Measurements from ENCODE around the gene RNF214.
"Not testable (repeated sequence)": the region's sequence is repeated elsewhere in the genome, so short reads cannot be mapped to it uniquely, and the experiment has no call there.

RNF214 gene

DNA sequence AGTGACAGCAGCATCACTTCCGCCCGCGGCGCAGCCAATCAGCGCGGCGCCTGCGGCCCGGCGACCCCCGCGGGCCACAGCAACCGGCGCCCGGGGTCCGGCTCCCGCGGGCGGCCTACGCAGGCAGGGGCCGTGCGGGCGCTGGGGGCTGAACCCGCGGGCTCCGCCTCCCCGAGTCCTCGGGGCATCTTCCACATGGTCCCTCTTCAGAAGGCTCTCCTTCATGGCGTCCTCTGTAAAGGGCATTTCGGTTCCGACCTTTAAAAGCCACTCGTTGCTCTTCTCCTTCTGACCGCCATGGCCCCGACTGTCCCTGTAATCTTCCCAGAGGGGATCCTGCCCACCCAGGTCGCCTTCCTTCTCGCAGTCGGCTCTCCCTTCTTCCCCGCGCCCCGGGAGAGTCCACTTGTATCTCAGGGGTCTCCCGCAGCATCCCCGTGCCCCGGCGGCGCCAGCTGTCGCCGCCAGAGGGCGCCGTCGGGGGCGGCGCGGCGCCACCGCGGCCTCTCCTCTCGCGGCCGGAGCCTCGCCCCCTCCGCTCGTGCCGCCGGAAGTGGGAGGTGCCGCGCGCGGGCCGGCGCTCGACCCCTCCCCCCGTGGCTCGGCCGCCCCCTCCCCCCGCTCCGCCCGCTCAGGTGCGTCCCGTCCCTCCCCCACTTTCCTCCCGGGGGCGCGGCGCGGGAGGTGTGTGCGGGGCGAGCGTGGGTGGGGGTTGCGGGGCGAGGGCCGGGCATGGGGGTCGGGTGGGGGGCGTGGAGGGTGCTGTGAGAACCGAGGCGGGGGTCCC lies at the start of gene RNF214:
Gene RNF214 (plus strand): TSS at position 580 of the 787 bp plus-strand sequence. CDS start 1,602 bp downstream, outside the sequence.
- peak within 1 kb of the TSS; percentile 89 for H3K4me3 ChIP-seq (ENCODE audit: low read depth, low read length)

DNA sequence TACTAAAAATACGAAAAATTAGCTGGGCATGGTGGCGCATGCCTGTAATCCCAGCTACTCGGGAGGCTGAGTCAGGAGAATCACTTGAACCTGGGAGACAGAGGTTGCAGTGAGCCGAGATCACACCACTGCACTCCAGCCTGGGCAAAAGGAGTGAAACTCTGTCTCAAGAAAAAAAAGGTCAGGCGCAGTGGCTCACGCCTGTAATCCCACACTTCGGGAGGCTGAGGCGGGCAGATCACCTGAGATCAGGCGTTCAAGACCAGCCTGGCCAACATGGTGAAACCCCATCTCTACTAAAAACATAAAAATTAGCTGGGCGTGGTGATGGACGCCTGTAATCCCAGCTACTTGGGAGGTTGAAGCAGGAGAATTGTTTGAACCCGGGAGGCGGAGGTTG lies 49.3 kb upstream of the RNF214 start:
- H3K4me3 ChIP-seq (ENCODE audit: low read depth, low read length) = not testable (repeated sequence)

DNA sequence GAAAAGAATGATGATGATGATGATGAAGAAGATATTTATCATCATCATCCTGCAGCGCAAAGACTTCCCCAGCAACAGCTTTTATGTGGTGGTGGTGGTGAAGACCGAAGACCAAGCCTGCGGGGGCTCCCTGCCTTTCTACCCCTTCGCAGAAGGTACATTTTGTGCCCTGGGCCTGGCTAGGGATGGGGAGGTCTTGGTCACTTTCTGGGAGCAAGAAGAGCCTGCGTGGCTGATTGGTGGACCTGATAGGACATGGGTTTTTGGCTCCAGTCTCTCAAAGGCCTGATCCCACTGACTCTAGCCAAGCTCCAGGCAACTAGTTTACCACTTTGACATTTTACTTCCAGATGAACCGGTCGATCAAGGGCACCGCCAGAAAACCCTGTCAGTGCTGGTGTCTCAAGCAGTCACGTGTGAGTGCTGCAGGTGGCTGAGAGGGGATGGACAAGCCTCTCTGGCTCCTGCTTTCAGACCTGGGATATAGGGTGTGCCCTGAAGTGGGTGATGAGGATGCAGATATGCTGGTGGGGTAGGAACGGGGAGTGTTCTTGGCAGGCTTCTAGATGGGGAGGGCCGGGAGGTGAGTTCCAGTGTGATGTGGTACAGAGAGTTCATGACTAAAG lies 48.6 kb upstream of the RNF214 start:
- H3K4me3 ChIP-seq (ENCODE audit: low read depth, low read length) = no peak overlapping the region

DNA sequence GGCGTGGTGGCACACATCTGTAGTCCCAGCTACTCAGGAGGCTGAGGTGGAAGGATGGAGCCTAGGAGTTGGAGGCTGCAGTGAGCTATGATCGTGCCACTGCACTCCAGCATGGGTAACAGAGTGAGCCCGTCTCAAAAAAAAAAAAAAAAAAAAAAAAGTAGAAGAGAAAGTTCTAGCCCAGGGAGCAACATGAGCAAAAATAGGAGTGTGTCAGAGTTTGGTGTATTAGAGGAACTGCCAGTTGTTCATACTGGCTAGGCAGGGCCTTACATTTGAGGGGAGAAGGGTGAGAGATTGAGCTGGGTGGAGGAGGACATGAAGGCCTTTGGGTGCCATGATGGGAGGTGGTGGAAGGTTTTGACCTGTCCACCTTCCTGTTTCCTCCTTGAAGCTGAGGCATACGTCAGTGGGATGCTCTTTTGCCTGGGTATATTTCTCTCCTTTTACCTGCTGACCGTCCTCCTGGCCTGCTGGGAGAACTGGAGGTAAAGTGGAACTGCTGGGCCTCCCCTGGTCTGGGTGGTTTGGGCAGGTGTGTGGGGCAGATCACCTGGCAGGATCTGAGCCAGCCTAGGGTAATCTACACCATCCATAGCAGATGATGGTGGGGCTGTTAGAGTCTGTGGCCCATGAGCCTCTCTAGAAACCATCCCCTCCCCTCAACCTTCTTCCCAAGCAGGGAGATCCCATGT lies 46.6 kb upstream of the RNF214 start:
- no peak overlapping the region for H3K4me3 ChIP-seq (ENCODE audit: low read depth, low read length)

DNA sequence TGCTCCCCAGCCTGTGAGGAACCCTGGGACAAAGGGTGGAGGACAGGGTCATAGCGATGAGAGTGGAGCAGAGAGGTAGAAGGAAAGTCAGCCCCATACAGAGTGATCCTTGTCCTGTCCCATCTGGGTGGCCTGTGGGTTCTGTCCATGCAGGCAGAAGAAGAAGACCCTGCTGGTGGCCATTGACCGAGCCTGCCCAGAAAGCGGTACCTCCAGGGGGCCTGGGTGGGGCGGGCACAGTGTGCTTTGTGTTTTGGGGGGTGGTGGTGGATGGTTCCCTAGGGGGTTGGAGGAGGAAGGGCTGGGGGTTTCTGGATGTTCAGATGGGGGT lies 46.1 kb upstream of the RNF214 start:
- H3K4me3 ChIP-seq (ENCODE audit: low read depth, low read length) = no peak overlapping the region

DNA sequence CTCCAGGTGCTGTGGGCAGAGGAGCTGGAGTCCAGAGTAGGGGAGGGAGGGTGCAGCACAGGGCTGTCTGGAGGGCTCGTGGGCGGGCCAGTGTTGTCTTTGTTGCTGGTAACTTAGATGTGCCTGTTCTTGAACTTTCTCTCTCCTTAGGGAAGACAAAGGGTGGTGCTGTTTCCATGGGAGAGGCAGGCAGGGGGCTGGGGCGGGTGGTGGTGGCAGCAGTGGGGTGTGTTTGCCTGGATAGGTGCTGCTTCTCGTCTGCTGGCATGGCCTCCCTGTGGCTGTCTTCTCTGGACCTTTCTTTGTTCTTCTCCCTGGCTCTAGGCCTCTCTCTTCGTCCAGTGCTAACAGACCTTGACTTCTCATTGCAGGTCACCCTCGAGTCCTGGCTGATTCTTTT lies 45.5 kb upstream of the RNF214 start:
- H3K4me3 ChIP-seq (ENCODE audit: low read depth, low read length) = no peak overlapping the region

DNA sequence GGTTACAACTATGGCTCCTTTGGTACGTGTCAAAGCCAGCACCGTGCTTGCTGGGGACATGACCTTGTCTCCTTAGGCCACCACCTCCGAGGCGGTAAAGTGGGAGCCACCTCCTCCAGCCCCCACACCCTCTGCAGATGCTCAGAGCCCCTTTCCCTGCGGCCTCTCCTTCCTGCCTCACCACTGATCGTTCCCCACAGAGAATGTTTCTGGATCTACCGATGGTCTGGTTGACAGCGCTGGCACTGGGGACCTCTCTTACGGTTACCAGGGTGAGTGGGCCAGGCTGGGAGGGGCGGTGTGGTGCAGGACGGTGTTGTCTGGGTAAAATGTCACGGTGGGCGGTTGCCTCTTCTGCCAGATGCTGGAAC lies 45.1 kb upstream of the RNF214 start:
- H3K4me3 ChIP-seq (ENCODE audit: low read depth, low read length) = no peak overlapping the region

DNA sequence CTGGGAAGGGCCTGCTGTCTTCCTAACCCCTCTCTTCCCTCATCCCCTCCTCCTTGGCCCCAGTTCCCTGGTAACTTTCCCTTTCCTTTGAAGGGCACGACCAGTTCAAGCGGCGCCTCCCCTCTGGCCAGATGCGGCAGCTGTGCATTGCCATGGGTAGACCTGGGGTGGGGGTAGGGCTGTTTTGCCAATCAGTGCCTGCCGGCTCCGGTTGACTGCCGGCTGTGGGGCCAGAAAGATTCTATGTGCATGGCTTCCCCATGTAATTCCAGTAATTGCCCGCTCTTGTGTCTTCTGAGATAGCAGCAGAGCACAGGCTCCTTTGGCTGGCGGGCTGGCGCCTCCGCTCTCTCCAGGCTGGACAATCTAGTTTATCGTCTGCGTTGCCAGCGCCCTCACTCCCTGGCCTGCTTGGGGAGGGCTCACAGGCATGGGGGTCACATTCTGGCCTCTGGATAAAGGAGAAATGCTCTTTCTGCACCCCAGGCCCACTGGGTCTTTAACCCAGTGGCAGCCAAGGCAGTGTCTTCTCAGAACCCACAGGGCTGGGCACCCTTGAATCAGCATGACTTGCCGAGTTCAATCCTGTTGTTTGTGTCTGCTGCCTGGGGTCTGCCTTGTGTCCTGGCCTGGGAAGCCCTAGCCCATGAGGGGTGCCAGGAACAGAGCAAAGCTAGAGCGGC lies 44.5 kb upstream of the RNF214 start:
- no peak overlapping the region for H3K4me3 ChIP-seq (ENCODE audit: low read depth, low read length)

DNA sequence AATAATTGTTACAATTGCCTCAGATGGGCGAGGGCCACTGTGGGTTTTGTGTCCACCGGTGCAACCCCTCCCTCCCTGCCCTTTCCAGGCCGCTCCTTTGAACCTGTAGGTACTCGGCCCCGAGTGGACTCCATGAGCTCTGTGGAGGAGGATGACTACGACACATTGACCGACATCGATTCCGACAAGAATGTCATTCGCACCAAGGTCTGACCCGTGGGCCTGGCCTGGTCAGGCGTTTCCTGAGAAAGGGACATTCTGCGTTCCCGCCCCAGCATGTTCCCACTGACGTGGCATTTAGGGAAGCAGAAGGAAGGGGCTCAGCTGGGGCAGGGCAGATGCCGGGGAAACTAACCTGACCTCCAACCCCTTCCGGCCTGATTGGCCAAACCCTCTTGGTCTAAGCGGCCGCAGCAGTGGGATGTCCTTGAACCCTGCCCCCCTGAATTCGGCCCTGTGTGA lies 43.8 kb upstream of the RNF214 start:
- no peak overlapping the region for H3K4me3 ChIP-seq (ENCODE audit: low read depth, low read length)

DNA sequence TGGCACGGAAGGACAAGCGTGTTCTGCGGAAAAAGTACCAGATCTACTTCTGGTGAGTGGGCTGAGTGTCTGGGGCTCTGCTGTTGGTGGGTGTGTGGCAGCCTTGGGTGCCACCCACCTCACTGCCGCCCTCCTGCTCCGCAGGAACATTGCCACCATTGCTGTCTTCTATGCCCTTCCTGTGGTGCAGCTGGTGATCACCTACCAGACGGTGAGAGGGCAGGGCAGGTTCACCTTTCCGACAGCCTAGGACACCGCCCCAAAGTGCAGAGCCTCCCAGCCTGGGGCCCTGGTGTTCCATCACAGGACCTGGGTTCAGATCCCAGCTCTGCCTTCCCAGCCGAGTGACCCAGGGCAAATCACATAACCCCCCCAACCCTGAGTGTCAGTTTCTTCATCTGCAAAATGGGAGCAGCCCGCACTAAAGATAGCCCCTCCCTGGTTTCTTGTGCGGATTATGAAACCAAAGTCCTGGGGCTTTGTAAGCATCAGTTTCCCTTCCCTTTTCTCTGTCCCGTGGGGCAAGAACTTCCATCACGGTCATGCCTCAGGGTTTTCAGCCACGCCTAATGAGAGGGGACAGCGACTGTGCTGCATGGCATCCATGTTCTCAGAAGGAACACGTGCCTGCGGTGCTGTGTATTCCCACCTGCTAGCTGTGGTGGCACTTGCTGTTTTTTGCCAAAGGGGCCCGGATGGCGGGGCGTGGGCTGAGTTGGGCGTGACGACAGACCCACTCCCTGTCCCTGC lies 43.1 kb upstream of the RNF214 start:
- H3K4me3 ChIP-seq (ENCODE audit: low read depth, low read length) = no peak overlapping the region

DNA sequence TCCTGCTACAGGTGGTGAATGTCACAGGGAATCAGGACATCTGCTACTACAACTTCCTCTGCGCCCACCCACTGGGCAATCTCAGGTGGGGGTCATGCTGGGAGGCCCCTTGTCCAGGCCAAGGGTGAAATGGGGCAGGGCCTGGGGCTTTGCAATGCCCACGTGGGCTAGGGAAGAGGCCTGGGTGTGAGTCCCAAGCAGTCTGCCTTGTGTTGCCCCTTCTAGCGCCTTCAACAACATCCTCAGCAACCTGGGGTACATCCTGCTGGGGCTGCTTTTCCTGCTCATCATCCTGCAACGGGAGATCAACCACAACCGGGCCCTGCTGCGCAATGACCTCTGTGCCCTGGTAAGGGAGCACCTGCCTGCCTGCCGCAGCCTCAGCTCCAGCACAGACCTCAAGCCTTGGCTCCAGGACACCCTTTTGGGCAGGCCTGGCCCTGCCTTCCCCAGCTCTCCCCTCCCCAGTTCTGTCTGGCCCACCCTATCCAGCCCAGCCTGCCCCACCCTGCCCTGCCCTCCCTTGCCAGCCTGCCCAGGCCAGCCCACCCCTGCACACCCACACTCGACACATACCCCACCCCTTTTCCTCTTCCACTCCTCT lies 42.4 kb upstream of the RNF214 start:
- no peak overlapping the region for H3K4me3 ChIP-seq (ENCODE audit: low read depth, low read length)

DNA sequence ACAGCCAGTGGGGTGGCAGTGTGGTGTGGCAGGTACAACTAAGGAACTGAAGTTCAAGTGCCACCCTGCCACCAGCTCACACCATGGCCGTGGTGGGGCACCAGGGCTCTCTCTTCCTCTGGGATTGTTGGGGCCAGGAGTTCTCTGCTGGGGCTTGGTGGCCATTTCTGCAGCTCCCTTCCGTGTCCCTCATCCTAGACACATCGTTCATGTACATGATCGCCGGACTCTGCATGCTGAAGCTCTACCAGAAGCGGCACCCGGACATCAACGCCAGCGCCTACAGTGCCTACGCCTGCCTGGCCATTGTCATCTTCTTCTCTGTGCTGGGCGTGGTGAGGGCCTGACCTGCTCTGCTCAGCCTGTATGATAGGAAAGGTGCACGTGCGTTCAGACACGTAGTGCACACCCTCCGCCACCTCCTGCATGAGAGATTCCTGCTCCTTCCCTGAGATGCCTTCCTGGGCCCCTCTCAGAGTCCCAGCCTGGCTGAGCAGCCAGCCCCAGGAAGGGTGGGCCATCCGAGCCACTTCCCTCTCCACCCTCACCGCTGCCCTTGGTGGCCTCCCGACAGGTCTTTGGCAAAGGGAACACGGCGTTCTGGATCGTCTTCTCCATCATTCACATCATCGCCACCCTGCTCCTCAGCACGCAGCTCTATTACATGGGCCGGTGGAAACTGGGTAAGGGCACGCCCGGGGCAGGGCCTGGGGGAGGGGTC lies 40.6 kb upstream of the RNF214 start:
- H3K4me3 ChIP-seq (ENCODE audit: low read depth, low read length) = no peak overlapping the region

DNA sequence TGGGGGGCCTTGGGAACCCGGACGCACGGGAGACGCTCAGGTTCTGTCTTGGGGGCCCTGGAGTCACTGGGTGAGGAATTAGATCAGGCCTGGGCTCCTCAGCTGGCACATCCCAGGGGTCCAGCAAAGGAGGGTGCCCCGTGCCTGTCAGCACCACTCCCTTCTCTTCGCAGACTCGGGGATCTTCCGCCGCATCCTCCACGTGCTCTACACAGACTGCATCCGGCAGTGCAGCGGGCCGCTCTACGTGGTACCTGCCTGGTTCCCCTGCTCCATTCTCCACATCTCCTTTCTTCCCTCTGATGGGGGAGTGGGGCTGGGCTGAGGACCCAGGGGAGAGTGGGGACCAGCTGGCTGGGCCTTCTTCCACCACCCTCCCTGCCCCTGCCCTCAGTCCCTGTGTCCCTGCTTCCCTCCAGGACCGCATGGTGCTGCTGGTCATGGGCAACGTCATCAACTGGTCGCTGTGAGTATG lies 40.0 kb upstream of the RNF214 start:
- no peak overlapping the region for H3K4me3 ChIP-seq (ENCODE audit: low read depth, low read length)

DNA sequence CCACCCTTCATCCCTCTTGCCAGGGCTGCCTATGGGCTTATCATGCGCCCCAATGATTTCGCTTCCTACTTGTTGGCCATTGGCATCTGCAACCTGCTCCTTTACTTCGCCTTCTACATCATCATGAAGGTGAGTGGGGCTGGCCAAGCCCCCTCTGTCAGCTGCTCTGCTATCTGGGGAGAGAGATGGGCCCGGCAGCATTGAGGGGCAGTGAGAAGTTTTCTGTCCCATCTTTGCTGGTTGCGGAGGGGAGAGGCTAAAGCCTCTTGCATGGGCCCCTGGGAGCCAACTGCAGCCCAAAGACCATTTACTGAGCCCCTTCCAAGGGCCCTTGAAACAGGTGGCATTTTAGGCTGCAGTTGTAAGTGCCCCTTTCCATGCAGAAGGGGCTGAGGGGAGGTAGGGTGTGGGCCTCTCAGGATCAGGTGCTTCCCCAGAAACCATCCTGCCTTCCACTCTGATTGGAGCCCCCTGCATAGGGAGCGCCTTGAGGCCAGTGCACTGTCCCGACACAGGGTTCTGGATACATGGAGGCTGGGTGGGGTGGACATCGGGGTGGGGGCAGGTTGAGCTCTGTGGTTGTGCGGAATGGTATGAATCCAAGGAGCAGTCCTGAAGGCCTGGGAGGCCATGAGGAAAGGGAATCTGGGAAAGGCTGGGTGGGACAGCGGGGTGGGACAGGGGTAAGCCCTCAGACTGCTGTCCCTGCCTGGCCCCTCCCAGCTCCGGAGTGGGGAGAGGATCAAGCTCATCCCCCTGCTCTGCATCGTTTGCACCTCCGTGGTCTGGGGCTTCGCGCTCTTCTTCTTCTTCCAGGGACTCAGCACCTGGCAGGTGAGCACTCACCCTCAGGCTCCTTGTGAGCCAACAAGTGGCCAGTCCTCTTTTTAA lies 39.1 kb upstream of the RNF214 start:
- no peak overlapping the region for H3K4me3 ChIP-seq (ENCODE audit: low read depth, low read length)

DNA sequence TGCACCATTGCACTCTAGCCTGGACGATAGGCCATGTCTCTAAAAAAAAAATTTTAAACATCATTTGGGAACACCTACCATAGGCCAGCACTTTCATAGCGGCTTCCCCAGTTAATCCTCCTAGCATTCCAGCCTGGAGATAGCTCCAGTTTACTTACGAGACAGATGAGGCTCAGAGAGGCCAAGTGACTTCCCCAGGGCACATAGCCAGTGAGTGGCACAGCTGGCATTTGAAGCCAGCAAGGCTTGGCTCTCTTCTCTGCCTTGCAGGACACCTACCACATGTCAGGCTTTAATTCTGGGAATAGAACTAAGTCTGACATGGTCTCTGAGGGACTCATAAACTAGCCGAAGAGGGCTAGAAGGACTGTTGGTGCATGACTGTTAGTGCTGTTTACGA lies 38.2 kb upstream of the RNF214 start:
- H3K4me3 ChIP-seq (ENCODE audit: low read depth, low read length) = no peak overlapping the region

DNA sequence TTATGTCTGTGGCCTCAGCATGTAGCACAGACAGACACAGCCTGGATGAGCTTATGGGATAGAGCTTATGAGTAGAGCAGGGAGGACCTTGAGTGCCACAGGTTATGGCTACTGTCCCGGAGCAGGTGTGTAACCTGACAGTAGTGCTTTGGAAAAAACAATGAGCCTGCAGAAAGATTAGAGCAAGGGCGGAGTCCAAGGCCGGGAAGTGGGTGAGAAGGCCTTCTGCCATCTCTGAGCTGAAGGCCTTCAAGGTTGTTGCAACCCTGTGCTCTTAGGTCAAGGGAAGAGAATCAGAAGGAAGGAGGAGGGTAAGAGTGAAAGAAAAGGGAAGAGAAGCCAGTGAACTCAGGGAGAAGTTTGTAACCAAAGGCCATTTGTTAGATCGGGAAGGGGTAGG lies 37.2 kb upstream of the RNF214 start:
- H3K4me3 ChIP-seq (ENCODE audit: low read depth, low read length) = no peak overlapping the region

DNA sequence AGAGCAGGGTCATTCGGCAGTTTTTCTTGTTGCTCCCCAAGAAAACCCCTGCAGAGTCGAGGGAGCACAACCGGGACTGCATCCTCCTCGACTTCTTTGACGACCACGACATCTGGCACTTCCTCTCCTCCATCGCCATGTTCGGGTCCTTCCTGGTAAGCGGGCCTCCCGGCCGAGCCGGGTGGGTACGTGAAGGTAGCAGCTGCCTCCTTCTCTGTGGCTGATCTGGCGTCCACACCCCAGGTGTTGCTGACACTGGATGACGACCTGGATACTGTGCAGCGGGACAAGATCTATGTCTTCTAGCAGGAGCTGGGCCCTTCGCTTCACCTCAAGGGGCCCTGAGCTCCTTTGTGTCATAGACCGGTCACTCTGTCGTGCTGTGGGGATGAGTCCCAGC lies 36.7 kb upstream of the RNF214 start:
- H3K4me3 ChIP-seq (ENCODE audit: low read depth, low read length) = no peak overlapping the region

DNA sequence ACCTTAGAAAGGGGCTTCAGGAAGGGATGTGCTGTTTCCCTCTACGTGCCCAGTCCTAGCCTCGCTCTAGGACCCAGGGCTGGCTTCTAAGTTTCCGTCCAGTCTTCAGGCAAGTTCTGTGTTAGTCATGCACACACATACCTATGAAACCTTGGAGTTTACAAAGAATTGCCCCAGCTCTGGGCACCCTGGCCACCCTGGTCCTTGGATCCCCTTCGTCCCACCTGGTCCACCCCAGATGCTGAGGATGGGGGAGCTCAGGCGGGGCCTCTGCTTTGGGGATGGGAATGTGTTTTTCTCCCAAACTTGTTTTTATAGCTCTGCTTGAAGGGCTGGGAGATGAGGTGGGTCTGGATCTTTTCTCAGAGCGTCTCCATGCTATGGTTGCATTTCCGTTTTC lies 35.5 kb upstream of the RNF214 start:
- H3K4me3 ChIP-seq (ENCODE audit: low read depth, low read length) = no peak overlapping the region
